Esophagus squamous epithelium (tissue), 5 donors: ENCODE results near the gene PPP1R37. TPM values are rescaled to one million over a fixed set of nuclear protein-coding genes. Genes with fewer than 3 reads are reported as not detected.
A peak's percentile ranks its signal among the peaks of the same experiment; 100 is the strongest.

Source experiments
- DNase-seq: peaks from one replicate; lab custom pipeline; 2025; lab: John Stamatoyannopoulos, UW
- H3K27ac ChIP-seq, 4 donors: fragments of 200-600 bp; sonication (generic); one replicate each; pipeline ENCODE4 v1.5.1; 2016 to 2019; ENCODE audit warnings: mild to moderate bottlenecking in 1 of 4
- H3K27me3 ChIP-seq, 4 donors: fragments of 200-600 bp; sonication (generic); 1 replicate in 3 of 4; 2 replicates in 1 of 4; pipeline versions ENCODE4 v1.5.1 to v1.6.0; 2017 to 2021; ENCODE audit warnings: antibody characterized with exemption in 1 of 4
- H3K36me3 ChIP-seq, 3 donors: fragments of 200-600 bp; sonication (generic); one replicate each; pipeline ENCODE4 v1.5.1; 2016 to 2019
- H3K4me1 ChIP-seq, 3 donors: fragments of 200-600 bp; sonication (generic); one replicate each; pipeline ENCODE4 v1.5.1; 2017 to 2019
- H3K4me3 ChIP-seq, 4 donors: fragments of 200-600 bp; sonication (generic); 1 replicate in 3 of 4; 2 replicates in 1 of 4; pipeline ENCODE4 v1.5.1; 2016 to 2019; ENCODE audit warnings: mild to moderate bottlenecking in 2 of 4, moderate library complexity in 1 of 4
- H3K9me3 ChIP-seq, 3 donors: fragments of 200-600 bp; sonication (generic); one replicate each; pipeline ENCODE4 v1.5.1; 2016 to 2019
- POLR2A ChIP-seq, 4 donors: fragments of 450-650 bp; IDR thresholded peaks; one replicate each; pipeline ENCODE4 v1.6.1; 2017; ENCODE audit warnings: antibody characterized with exemption in 4 of 4, mild to moderate bottlenecking in 4 of 4, moderate library complexity in 3 of 4
- WGBS, 2 donors: methylation state at CpG; one replicate each; pipeline ENCODE4 v1.1.5; 2018; 5-methylcytosine and 5-hydroxymethylcytosine counted together
- intact Hi-C: fragments of 100-400 bp; cut with DNase I; formaldehyde crosslinking; loops from one replicate; pipeline ENCODE4 v1.15.0; 2022
- total RNA-seq, 4 donors: library from RNA; depleted of rRNA; stranded (reverse); fragments of >200 nt; gene quantifications; one replicate each; pipeline ENCODE4 v1.1.0, GENCODE V29; 2016
- TF ChIP-seq, protein P1 (sequence below), 6 experiments: fragments of 450-650 bp in 4 of 6; fragments of 200-600 bp in 2 of 6; sonication (generic) in 2 of 6; IDR thresholded peaks; one replicate each; pipeline ENCODE4 v1.5.1; 2016 to 2019; ENCODE audit warnings: antibody characterized with exemption in 6 of 6, mild to moderate bottlenecking in 4 of 6, moderate library complexity in 4 of 6
- donor health status: DM: yes; HTN: yes; CAD: no.

The PPP1R37 gene
- total RNA-seq, 4 donors from 2014 or later = 25.1 to 35.5 (median 30.8) TPM

DNA sequence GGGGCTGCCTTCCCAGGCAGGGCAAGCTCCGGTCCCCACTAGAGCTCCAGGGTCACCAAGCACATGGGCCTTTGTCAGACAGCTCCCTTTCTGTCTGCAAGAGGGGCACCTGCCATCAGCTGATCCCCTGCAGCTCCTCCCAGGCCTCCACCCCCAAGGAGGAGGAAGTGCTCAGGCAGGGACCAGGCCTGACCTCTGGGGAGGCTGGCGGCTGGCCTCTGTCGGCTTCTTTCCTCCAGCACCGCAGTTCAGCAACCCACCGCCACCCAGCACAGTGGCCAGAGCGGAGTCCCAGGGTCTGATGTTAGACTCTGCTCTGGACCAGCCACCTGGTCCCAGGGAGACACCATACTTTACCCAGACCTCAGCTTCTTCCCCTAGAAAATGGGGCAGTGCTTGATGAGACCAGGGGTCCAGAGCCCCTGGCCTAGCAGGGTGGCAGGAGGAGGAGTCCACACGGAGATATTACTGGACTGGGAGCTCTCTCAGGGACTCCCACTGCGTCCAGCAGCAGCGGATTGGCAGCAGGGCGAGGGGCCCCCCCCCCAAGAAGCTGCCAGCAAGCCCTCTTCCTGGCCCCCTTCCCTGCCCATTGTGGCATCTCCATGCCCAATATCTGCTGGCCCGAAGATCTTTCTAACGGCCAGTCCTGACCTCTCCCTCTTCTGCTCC is 43.7 kb downstream of the PPP1R37 start:
- Histone ChIP-seq H3K36me3 (peaks cover 4 to 31% (median 6%) of the 10 kb centered on the region in 3 donors), H3K27ac (peak overlapping the region in 1 of 4 donors; percentile 71), H3K4me3 (no peak overlapping the region), H3K4me1 (peaks cover 0 to 20% (median 0%) of the 10 kb centered on the region in 3 donors), H3K9me3 (no peaks in the 10 kb centered on the region), H3K27me3 (no peaks in the 10 kb centered on the region)
- intact Hi-C loops = no loop called here
- 85 to 87% methylated on average over 7 to 8 of the region's 12 CpGs for WGBS, 2 donors
- no peak for DNase-seq
- no peak for TF ChIP-seq POLR2A (IDR thresholded peaks at IDR 0.05)
- TF ChIP-seq, protein P1, sequence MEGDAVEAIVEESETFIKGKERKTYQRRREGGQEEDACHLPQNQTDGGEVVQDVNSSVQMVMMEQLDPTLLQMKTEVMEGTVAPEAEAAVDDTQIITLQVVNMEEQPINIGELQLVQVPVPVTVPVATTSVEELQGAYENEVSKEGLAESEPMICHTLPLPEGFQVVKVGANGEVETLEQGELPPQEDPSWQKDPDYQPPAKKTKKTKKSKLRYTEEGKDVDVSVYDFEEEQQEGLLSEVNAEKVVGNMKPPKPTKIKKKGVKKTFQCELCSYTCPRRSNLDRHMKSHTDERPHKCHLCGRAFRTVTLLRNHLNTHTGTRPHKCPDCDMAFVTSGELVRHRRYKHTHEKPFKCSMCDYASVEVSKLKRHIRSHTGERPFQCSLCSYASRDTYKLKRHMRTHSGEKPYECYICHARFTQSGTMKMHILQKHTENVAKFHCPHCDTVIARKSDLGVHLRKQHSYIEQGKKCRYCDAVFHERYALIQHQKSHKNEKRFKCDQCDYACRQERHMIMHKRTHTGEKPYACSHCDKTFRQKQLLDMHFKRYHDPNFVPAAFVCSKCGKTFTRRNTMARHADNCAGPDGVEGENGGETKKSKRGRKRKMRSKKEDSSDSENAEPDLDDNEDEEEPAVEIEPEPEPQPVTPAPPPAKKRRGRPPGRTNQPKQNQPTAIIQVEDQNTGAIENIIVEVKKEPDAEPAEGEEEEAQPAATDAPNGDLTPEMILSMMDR (IDR thresholded peaks at IDR 0.05) = no peak

DNA sequence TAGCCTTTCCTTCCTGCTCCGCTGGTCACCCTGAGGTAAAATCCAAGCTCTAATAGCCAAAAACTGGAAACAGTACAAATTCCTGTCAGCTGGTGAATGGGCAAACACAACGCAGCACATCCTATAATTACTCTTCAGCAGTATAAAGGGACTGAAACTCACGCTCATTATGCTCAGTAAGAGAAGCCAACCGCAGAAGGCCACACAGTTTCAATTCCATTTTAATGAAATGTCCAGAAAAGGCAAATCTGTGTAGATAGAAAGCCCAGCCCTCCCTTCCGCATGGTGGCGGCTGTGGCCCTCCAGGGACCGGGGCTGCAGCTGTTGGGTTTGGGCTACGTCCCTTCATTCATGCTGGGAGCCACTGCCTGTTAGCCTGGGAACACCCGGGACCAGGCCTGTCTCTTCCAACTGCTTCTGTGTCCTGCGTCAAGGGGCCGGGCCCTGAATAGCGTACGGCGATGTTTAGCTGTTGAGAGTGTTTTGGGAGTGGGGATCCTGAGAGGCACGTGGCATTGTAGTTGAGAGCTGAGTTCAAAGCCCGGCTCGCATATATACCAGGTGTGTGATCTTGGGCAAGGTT is 44.3 kb downstream of the PPP1R37 start:
- Histone ChIP-seq H3K27me3 (no peaks in the 10 kb centered on the region), H3K27ac (peak overlapping the region in 1 of 4 donors; percentile 71), H3K4me1 (peaks cover 0 to 20% (median 0%) of the 10 kb centered on the region in 3 donors), H3K4me3 (no peak overlapping the region), H3K9me3 (no peaks in the 10 kb centered on the region), H3K36me3 (peaks cover 6 to 38% (median 8%) of the 10 kb centered on the region in 3 donors)
- TF ChIP-seq POLR2A (IDR thresholded peaks at IDR 0.05) = no peak
- TF ChIP-seq, protein P1 (IDR thresholded peaks at IDR 0.05) = no peak
- no peak for DNase-seq
- intact Hi-C loops = no loop called here
- whole genome bisulfite sequencing, 2 donors = 74 to 78% methylated on average over 7 to 10 of the region's 17 CpGs

DNA sequence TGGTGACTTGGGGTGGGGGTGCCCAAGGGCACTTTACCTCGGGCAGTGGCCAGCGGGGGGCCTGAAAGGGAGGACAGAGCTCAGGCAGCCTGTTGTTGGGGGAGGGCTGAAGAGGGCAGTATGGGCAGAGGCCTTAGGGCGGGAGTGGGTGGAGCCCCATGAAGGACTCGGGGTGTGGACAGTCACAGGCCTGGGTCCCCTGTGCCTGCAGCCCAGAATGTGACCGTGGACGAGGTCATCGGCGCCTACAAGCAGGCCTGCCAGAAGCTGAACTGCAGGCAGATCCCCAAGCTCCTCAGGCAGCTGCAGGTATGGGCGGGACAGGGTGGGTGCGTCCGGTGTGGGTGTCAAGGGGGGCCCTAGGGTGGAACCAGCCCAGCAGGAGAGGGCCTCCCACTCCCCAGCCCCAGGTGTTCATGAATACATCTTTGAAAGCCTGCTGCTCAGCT is 45.3 kb downstream of the PPP1R37 start:
- Histone ChIP-seq H3K9me3 (no peaks in the 10 kb centered on the region), H3K27ac (no peak overlapping the region), H3K36me3 (peaks cover 11 to 41% (median 11%) of the 10 kb centered on the region in 3 donors), H3K27me3 (no peaks in the 10 kb centered on the region), H3K4me1 (peaks cover 0 to 20% (median 0%) of the 10 kb centered on the region in 3 donors), H3K4me3 (no peak overlapping the region)
- no peak for DNase-seq
- intact Hi-C loops = no loop called here
- 61 to 64% methylated on average over 3 to 7 of the region's 11 CpGs for WGBS, 2 donors
- no peak for TF ChIP-seq POLR2A (IDR thresholded peaks at IDR 0.05)
- TF ChIP-seq, protein P1 (IDR thresholded peaks at IDR 0.05) = no peak

DNA sequence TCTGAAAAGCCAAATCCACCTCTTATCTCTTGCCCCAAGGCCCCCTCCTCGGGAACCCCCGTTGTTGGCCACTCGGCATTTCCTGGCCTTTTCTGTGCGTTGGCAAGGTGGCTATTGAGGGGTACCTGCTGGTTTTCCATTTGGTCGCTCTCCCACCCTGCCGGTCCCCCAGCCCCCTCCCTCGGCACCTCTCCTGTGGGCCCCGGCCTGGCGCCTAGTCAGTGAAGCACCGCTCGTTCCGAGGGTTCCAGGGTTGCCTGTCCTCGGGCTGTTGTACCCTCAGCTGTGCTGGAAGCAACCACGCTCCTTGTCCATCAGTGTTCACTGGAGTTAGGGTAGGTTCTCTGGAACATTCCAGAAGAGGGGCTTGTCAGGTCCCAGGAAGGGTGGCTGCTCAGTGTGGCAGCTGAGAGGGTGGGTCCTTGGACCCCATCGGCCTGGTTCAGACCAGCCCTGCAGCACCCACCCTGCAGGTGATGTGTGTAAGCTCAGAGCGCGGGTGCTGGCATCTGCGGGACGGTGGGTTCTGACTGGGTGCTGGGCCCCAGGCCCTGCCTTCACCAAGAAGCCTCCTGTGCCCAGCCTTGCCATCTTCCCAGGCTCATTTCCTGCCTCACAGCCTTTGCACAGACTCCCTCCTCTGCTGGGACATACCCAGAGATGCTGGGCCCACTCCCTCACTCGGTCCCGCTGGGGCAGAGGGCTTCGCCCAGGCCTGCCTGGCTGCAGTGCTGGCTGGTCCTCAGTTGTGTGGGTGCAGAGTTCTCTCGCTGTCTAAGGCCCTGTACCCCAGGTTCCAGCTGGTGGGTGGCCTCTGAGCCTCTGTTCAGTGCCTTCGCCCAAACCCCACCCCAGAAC is 46.5 kb downstream of the PPP1R37 start:
- H3K36me3 ChIP-seq = peaks cover 11 to 53% (median 11%) of the 10 kb centered on the region in 3 donors
- H3K27ac ChIP-seq = no peak overlapping the region
- H3K4me1 ChIP-seq = peaks cover 0 to 20% (median 0%) of the 10 kb centered on the region in 3 donors
- intact Hi-C loops = no loop called here
- no peaks in the 10 kb centered on the region for H3K27me3 ChIP-seq
- WGBS, 2 donors = 89 to 90% methylated on average over 10 to 14 of the region's 24 CpGs
- H3K9me3 ChIP-seq = no peaks in the 10 kb centered on the region
- H3K4me3 ChIP-seq = no peak overlapping the region
- DNase-seq = no peak
- TF ChIP-seq, protein P1 (IDR thresholded peaks at IDR 0.05) = no peak
- no peak for TF ChIP-seq POLR2A (IDR thresholded peaks at IDR 0.05)
